Suprapubic skin (tissue), 4 donors: ENCODE results near the gene CKB.

ENCODE experiments used
- CTCF ChIP-seq, 2 donors: fragments of 200-600 bp in 1 of 2; fragments of 450-650 bp in 1 of 2; sonication (generic) in 1 of 2; IDR thresholded peaks; one replicate each; pipeline ENCODE4 v1.5.1; 2016 to 2019; ENCODE audit warnings: antibody characterized with exemption in 2 of 2, mild to moderate bottlenecking in 1 of 2, moderate library complexity in 1 of 2
- EP300 ChIP-seq: sonication (generic); formaldehyde crosslinking; IDR thresholded peaks from one replicate; pipeline ENCODE4 v1.6.1; 2017; ENCODE audit warnings: antibody characterized with exemption
- POLR2A ChIP-seq, 2 donors: fragments of 450-650 bp; IDR thresholded peaks; one replicate each; pipeline ENCODE4 v1.6.1; 2017; ENCODE audit warnings: antibody characterized with exemption in 2 of 2, mild to moderate bottlenecking in 2 of 2, moderate library complexity in 2 of 2
- POLR2AphosphoS5 ChIP-seq, 3 donors: sonication (generic); formaldehyde crosslinking; IDR thresholded peaks; one replicate each; pipeline ENCODE4 v1.6.1; 2017; ENCODE audit warnings: antibody characterized with exemption in 3 of 3

- TF ChIP-seq CTCF (IDR thresholded peaks at IDR 0.05) (no peak), POLR2A (IDR thresholded peaks at IDR 0.05) (no peak), EP300 (no peak), POLR2AphosphoS5 (IDR thresholded peaks at IDR 0.05) (no peak)
Observed at GRCh38 chr14:103521438-103521950, 1.1 kb downstream of the CKB start.
